SK-N-DZ (cell line): ENCODE data around the gene NFKBIB.

Source experiments
- DNase-seq: peaks from one replicate; pipeline ENCODE4 v3.0.0-alpha.2; 2015; ENCODE audit warnings: low spot score

The NFKBIB gene

DNA sequence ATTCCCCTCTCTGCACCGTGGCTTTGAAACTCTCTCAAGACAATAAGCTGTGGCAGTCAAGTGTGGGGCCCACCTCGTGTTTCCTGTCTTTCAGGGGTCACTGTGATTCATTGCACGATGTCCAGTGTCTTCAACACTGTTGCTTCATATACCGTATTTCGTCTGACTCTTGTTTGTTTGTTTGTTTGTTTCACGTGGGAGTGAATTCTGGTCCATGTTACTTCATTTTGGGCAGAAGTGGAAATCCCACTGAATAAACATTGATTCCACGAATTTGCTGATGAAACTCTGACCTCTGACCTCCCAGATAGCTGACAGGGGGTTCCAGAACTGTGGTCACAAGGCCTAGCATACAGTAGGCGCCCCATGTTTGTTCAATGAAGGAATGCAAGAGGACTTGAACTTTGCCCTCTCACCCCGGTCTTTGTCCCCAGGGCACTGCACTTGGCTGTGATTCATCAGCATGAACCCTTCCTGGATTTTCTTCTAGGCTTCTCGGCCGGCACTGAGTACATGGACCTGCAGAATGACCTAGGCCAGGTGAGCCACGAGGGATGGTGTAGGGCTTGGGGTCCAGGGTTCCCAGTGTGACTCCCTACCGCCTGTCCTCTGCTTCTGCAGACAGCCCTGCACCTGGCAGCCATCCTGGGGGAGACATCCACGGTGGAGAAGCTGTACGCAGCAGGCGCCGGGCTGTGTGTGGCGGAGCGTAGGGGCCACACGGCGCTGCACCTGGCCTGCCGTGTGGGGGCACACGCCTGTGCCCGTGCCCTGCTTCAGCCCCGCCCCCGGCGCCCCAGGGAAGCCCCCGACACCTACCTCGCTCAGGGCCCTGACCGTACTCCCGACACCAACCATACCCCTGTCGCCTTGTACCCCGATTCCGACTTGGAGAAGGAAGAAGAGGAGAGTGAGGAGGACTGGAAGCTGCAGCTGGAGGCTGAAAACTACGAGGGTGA, 5.1 kb downstream of the NFKBIB start:
- DNase-seq: no peak

DNA sequence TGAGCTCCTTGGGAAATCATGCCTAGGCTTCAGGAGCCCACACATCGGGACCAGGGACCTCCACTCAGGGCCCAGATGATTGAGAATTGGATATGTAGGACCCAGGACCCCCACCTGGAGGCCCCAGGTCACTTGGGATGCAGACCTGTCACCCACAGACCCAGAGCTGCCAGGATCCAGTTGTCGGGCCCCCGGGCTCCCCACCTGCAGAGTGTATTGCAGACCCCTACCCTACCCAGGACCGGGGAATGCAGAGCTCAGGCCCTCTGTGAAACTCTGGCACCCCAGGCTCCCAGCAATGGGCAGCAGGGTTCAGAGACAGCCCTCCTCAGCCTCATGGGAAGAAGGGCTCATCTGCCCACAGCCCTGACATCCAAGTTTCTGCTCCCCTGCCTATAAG, 5.9 kb downstream of the NFKBIB start:
- no peak for DNase-seq

GRCh38 chr19:38907227-38907626, 7.5 kb downstream of the NFKBIB start:
- no peak for DNase-seq

DNA sequence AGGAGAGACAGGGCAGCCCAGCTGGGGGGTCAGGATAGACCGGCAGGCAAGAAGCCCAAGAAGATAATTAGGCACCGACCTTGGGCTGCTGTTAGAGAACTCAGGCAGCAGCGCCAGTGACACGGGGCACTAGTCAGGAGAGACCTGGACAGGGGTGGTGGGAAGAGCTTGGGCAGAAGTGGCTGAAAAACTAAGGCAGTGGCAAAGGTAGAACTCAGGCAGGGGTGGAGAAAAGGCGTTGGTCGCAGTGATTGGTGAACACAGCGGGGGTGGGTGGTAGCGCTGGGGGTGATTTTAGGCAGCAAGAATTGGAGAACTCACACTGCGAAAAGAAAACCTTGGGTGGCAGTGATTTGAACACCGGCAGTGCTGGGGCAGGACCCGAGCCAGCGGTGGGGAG, 7.9 kb downstream of the NFKBIB start:
- DNase-seq: no peak

GRCh38 chr19:38908911-38909310, 9.1 kb downstream of the NFKBIB start:
- no peak for DNase-seq

DNA sequence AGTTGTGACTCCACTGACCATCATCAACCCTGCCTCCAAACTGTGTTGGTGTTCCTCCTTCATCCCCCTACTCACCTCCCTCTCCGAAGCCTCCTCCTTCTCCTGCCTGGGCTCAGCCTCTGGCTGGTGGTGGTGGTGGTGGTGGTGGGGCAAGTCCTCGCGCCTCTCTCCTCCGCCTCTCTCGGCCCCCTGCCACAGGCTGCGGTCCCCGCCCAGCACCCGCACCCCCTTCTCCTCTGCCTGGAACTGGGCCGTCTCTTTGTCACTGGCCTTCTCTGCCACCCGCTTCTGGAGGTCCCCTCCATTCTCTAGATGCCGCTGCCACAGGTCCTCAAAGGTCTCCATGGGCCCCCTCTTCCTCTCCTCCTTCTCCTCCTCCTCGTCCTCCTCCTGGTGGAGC, 10.7 kb downstream of the NFKBIB start:
- no peak for DNase-seq

DNA sequence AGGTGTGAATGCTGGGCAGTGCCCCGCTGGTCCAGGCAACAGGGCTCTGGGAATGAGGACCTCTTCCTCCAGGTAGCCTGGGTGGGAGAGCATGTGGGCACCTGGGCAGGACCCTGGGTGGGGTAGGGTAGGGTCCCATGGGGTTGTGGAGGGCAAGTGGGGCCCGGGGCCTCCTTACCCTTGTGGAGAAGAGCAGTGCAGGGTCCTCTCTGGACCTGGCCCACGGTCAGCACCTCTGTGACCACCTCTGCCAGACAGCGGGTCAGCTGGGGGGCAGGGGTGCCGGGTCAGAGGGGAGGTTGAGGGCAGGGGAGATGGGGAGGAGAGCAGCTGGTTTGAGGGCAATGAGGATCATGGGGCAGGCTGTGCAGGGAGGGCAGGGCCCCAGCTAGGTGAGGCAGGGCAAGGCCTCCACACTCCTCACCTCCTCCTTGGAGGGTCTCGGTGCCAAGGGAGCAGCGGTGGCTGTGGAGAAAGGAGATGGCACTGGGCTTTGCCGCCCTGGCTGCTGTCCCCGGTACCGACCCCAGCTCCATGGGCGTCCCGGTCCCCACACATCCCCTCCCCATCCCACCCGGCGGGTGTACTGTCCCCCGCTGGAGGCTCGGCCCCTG, 11.7 kb downstream of the NFKBIB start:
- no peak for DNase-seq

- no peak for DNase-seq
Observed at GRCh38 chr19:38912600-38913514, 13.1 kb downstream of the NFKBIB start.

GRCh38 chr19:38913958-38914357, 14.2 kb downstream of the NFKBIB start:
- DNase-seq: no peak

DNA sequence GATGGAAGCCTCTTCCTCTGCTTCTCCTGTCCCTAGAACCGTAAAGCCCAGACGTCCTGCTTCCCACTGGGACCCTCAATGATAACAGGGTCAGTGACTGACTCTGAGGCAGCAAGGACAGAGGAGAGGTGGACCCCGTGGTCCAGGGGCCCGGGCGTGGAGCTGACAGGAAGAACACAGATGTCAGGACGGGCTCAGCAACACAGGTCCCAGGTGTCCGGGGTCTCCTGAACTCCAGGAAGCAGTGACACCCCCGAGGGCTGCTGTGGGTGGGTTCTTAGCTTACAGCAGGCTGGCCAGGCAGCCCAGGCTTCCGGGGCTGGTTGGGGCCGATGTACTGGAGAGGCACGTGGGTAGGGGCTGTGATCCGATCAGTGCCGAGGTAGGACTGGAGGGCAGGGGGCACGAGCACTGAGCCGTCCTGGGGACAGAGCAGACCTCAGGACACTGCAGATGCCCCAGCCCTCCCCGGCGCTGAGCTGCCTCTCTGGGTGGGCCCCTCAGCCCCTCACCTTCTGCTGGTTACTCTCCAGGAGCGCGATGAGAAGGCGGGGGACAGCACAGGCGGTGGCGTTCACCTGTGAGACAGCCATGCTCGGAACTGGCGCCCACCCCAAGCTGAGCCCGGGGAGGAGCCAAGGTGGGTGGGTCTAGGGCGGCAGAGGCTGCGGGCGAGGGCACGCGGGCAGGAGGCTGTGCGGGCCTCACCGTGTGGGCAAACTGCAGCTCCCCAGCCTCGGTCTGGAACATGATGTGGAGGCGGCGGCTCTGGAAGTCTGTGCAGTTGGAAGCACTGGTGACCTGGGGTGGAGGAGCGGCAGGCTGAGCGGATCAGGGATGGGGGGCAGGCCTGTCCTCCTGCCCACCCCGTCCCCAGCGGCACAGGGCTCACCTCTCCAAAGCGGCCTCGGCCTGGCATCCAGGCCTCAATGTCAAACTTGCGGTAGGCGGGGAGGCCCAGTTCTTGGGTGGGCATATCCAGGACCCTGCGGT, 15.9 kb downstream of the NFKBIB start:
- no peak for DNase-seq

GRCh38 chr19:38917516-38917915, 17.7 kb downstream of the NFKBIB start:
- DNase-seq: no peak

GRCh38 chr19:38917921-38918491, 18.2 kb downstream of the NFKBIB start:
- no peak for DNase-seq

DNA sequence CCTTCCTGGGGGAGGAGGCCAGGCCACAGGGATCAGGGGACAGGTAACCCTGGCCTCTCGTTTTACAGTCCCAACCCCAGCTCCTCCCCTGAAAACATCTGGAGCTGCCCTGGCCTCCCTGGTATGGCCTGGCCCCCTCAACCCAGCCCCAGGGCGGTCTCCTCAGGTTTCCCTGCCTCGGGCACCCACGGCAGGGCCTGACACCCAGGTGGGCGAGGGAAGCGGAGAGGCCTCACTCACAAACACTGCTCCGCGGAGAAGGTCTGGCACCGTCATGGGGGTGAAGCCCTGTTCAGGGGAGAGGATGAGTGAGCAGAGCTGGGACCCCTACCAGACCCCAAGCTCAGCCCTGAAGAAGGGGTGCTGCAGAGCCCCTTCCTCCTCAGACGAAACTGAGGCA, 18.8 kb downstream of the NFKBIB start:
- no peak for DNase-seq

DNA sequence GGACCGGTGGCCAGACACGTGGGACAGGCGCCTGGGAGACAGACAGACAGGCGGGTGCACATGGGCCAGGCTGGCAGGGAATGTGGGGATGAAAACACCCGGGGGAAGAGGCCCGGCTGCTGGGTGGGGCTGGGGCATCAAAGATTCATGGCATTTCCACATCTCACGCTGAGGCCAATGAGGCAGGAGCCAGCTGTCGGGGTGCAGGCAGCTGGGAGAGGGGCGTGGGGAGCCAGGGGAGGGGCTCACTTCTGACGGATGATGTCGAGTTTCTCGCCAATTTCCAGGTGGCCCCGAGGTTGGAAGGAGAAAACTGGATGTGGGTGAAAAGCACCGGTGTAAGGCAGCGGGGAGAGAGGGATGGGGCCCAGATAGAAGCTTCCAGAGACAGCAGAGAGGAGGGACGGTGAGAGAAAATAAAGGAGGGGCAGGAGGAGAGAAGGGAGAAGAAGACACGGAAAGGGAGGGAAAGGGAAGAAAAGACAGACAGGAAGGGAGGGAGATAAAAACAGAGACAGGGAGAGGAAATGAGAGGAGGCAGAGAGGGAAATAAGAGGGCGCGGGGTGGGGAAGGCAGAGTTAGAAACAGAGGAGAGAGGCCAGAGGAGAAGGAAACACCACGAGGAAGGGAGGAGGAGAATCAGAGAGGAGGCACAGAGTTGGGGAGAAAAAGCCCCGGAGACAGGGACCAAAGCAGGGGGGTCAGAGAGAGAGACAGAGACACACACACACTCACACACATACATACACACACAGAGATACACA, 20.2 kb downstream of the NFKBIB start:
- no peak for DNase-seq

DNA sequence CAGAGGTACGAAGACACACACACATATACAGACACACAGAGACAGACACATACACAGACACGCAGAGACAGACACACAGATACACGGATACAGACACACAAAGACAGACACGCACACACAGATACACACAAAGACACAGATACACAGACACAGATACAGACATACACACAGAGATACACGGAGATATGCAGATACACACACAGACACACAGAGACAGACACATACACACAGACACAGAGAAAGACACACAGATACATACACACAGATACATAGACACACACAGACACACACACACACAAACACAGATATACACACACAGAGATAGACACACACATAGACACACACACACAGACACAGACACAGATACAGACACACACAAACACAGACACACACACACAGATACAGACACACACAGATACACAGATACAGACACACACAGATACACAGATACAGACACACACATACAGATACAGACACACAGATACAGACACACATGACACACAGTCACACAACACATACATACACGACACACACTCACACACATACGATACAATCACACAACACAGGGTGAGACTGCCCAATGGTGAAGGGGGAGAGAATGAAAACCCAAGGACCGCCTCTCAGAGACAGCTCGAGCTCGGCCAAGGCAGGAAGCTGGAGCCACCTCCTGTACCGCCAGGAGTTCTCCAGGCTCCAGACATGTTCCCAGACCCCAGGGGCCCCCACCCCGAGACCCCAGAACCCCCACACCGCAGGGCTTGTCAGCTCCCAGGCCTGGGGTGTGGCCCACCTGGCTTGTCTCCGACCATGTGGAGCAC, 21.0 kb downstream of the NFKBIB start:
- no peak for DNase-seq

DNA sequence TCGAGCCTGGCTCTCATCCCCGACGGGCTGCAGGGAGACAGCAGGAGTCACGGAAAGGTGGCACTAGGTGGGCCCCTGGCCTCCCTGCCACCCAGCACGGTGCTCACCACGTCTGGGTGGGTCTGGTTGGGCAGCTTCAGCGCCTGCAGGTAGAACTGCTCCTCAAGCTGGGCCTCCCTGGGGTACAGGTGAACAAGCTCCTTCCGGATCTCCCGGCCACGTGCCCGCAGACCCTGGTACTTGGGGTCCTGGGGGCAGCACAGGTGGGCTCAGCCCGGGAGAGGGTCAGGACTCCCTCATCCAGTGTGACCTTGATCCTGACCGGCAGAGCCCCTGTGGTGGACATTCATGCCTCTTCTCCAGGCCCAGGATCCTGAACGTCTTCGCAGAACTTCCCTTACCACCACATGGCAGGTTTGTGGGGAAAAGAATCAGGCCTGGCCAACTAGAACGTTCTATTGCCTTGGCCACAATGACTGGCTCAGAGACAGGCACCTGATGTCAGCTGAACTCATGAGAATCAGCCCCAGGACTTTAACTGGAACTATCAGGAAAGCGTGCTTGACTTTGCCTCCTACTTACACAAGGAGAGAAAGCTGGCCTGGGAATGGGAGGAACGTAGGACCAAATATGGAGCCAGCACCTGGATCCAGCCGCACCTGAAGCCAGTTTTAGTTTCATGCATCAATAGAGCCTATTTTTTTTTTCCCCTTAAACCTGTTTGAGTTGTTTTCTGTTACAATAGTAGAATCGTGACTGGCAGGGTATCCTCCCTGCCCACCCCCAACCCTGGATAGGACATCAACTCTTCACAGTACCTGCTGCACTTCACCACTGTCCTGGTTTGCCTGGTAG, 21.9 kb downstream of the NFKBIB start:
- no peak for DNase-seq

- no peak for DNase-seq
Observed at GRCh38 chr19:38922482-38922881, 22.7 kb downstream of the NFKBIB start.

GRCh38 chr19:38924388-38924787, 24.6 kb downstream of the NFKBIB start:
- DNase-seq: no peak
